Nephron (organoid): ENCODE data around the gene CCSER1.
A peak's percentile ranks its signal among the peaks of the same experiment; 100 is the strongest.

Experiments used
- H3K27ac Mint-ChIP-seq, 3 experiments: 2 replicates each; pipeline ENCODE4 v1.8.0; 2020; ENCODE audit warnings: mixed read lengths in 3 of 3, mild to moderate bottlenecking in 2 of 3, moderate library complexity in 1 of 3
- H3K27me3 Mint-ChIP-seq: 2 replicates; pipeline ENCODE4 v1.8.0; 2021; ENCODE audit warnings: low read depth, mild to moderate bottlenecking, moderate library complexity, mixed read lengths
- H3K36me3 Mint-ChIP-seq: 2 replicates; pipeline ENCODE4 v1.8.0; 2020; ENCODE audit warnings: low read depth, mixed read lengths
- H3K4me1 Mint-ChIP-seq: 2 replicates; pipeline ENCODE4 v1.8.0; 2020; ENCODE audit warnings: mixed read lengths
- H3K4me3 Mint-ChIP-seq, 3 experiments: 2 replicates each; pipeline ENCODE4 v1.8.0; 2020; ENCODE audit warnings: mild to moderate bottlenecking in 3 of 3, mixed read lengths in 3 of 3, moderate library complexity in 2 of 3
- H3K9me3 Mint-ChIP-seq: 2 replicates; pipeline ENCODE4 v1.8.0; 2020; ENCODE audit warnings: mixed read lengths
- TF ChIP-seq, protein P1 (sequence below), 3 experiments: fragments of 200-600 bp; sonication (generic); IDR thresholded peaks; one replicate each; pipeline ENCODE4 v1.5.0; 2021; ENCODE audit warnings: antibody characterized with exemption in 3 of 3; ENCODE audit not compliant: unreplicated experiment in 3 of 3

Gene CCSER1

DNA sequence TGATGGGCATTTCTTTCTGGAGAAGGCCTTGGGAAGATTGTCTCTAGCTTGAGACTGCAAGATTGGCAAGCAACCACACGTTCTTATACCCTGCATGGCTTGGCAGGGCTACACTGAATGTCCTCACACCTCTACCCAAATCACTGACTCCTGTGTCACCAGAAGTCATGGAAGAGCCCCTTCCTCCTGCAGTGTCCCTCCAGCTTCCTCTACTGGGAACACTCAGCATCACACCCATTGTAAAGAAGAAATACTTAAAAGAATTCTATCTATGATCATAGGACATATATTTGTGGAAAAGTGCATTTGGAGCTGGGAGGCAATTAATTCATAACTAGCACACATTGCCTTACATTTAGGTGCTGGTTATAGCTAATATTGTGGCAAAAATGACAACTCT is 113.1 kb downstream of the CCSER1 start:
- Mint-ChIP-seq H3K4me3 (no peak overlapping the region), H3K4me1 (no peaks in the 10 kb centered on the region), H3K27me3 (peaks cover 3% of the 10 kb centered on the region), H3K27ac (peak overlapping the region in 1 of 3 experiments; percentile 41), H3K36me3 (no peaks in the 10 kb centered on the region), H3K9me3 (no peaks in the 10 kb centered on the region)
- TF ChIP-seq, protein P1, sequence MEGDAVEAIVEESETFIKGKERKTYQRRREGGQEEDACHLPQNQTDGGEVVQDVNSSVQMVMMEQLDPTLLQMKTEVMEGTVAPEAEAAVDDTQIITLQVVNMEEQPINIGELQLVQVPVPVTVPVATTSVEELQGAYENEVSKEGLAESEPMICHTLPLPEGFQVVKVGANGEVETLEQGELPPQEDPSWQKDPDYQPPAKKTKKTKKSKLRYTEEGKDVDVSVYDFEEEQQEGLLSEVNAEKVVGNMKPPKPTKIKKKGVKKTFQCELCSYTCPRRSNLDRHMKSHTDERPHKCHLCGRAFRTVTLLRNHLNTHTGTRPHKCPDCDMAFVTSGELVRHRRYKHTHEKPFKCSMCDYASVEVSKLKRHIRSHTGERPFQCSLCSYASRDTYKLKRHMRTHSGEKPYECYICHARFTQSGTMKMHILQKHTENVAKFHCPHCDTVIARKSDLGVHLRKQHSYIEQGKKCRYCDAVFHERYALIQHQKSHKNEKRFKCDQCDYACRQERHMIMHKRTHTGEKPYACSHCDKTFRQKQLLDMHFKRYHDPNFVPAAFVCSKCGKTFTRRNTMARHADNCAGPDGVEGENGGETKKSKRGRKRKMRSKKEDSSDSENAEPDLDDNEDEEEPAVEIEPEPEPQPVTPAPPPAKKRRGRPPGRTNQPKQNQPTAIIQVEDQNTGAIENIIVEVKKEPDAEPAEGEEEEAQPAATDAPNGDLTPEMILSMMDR (IDR thresholded peaks at IDR 0.05; ENCODE audit: unreplicated experiment in 3 of 3), result no peak

DNA sequence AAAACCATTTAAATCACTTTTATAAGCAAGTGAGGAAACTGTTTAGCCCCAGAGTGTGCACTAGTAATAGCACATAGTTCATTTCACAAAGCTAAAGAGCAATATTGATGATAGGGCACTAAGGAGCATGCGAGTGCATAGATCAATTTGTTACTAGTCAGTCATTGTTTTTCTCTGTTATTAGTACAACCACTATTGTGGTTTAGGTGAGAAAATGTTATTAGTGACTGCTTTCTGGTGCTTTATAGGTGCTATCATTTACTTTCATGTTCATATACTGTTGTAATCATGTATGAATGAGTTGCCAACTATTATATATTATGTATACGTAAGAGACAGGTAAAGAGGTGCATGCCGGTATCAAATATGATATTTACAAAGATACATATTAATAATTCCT is 113.8 kb downstream of the CCSER1 start:
- Mint-ChIP-seq H3K9me3 (no peaks in the 10 kb centered on the region), H3K27ac (peak overlapping the region in 1 of 3 experiments; percentile 41), H3K4me1 (no peaks in the 10 kb centered on the region), H3K27me3 (peaks cover 3% of the 10 kb centered on the region), H3K36me3 (no peaks in the 10 kb centered on the region), H3K4me3 (no peak overlapping the region)
- TF ChIP-seq, protein P1 (IDR thresholded peaks at IDR 0.05; ENCODE audit: unreplicated experiment in 3 of 3), result no peak

DNA sequence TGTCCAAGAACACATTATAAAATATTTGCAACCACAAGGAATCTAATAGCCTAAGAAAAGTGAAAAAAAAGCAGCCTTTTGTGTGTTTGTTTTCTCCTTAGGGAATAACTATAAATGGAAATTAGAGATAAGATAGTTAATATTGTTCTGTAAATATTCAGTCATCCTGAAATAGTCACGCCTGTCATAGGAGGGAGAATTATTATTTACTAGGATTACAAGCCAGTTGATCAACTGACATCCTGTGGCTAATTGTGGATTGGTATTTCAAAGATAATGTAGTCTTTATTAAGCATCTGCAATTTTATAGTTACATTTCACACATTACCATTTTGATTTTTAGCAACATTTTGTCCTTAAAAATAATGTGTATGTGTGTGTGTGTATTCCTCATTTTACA is 118.6 kb downstream of the CCSER1 start:
- no peak overlapping the region for H3K27ac Mint-ChIP-seq
- no peaks in the 10 kb centered on the region for H3K36me3 Mint-ChIP-seq
- no peaks in the 10 kb centered on the region for H3K4me1 Mint-ChIP-seq
- H3K4me3 Mint-ChIP-seq, result no peak overlapping the region
- TF ChIP-seq, protein P1 (IDR thresholded peaks at IDR 0.05; ENCODE audit: unreplicated experiment in 3 of 3), result no peak
- H3K27me3 Mint-ChIP-seq, result peaks cover 3% of the 10 kb centered on the region
- H3K9me3 Mint-ChIP-seq, result peaks cover 2% of the 10 kb centered on the region

DNA sequence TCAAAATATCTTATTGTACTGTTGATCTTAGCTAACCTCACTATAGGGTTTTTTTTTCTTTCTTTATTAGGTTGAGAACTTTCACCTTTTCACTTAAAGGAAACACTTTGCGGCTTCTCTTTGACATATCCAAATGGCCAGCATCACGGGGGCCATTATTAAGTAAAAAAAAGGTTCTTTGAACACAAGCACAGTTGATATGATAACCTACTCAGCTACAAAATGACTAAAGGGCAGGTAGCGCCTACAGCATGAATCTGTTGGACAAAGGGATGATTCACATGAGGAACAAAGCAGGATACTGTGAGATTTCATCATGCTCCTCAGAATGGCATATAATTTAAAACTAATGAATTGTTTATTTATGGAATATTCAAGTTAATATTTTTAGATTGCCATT is 119.6 kb downstream of the CCSER1 start:
- Mint-ChIP-seq H3K4me3 (no peak overlapping the region), H3K36me3 (no peaks in the 10 kb centered on the region), H3K27ac (no peak overlapping the region), H3K4me1 (no peaks in the 10 kb centered on the region), H3K9me3 (peaks cover 2% of the 10 kb centered on the region), H3K27me3 (peaks cover 3% of the 10 kb centered on the region)
- TF ChIP-seq, protein P1 (IDR thresholded peaks at IDR 0.05; ENCODE audit: unreplicated experiment in 3 of 3), result no peak

DNA sequence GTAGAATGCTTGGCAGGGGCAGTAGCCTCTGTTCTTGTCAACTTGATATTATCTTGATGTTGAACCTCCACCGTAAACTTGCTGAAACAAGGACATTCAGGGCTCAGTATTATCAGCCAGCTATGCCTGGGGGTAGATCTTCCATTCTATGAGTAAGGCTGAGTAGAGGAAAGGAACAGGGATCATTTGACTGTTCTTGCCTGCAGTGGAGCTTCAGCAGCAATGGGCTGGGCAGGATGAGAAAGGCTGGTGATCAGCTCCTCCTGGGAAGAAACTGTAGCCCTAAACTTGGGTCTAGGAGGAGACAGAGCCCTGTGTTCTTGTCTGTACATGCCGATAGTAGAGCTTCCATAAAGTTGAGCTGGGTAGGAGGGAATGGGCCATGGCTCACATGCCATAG is 127.2 kb downstream of the CCSER1 start:
- Mint-ChIP-seq H3K9me3 (peaks cover 8% of the 10 kb centered on the region), H3K27ac (no peak overlapping the region), H3K4me3 (no peak overlapping the region), H3K27me3 (no peaks in the 10 kb centered on the region), H3K36me3 (peaks cover 9% of the 10 kb centered on the region), H3K4me1 (no peaks in the 10 kb centered on the region)
- TF ChIP-seq, protein P1 (IDR thresholded peaks at IDR 0.05; ENCODE audit: unreplicated experiment in 3 of 3), result no peak

DNA sequence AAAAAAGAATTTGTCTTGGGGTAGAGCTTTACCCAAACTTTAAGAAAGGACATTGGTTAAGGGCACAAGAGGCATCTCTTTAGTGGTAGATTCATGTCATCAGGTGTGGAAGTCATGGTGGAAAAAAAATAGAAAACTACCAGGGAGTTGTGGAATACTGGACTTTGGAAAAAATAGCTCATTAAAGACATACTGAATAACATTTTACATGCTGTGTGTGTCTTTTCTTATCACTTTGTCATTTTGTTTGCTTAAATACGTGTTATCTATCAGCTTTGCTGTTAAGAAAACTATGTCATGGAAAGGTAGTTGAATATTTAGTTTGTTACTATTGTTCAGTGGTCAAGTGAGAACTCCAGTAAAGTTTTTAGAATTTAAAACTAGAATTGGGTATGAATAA is 147.0 kb downstream of the CCSER1 start:
- Mint-ChIP-seq H3K27ac (no peak overlapping the region), H3K4me1 (no peaks in the 10 kb centered on the region), H3K4me3 (no peak overlapping the region), H3K9me3 (peaks cover 11% of the 10 kb centered on the region), H3K36me3 (peaks cover 5% of the 10 kb centered on the region), H3K27me3 (peaks cover 10% of the 10 kb centered on the region)
- TF ChIP-seq, protein P1 (IDR thresholded peaks at IDR 0.05; ENCODE audit: unreplicated experiment in 3 of 3), result no peak
